Chondrocyte (in vitro differentiated cells): ENCODE data around the gene PSMG2. TPM values are rescaled to one million over a fixed set of nuclear protein-coding genes. Genes with fewer than 3 reads are reported as not detected.

Source experiments
- DNase-seq: peaks from one replicate; pipeline ENCODE4 v3.0.0; 2021; ENCODE audit warnings: mixed read lengths, low spot score
- H3K27ac Mint-ChIP-seq: one replicate; pipeline ENCODE4 v1.8.0; 2021; ENCODE audit warnings: mild to moderate bottlenecking, moderate library complexity, mixed read lengths; ENCODE audit not compliant: unreplicated experiment
- H3K27me3 Mint-ChIP-seq: 2 replicates; pipeline ENCODE4 v1.8.0; 2021; ENCODE audit warnings: low read depth, mixed read lengths
- H3K36me3 Mint-ChIP-seq: 2 replicates; pipeline ENCODE4 v1.8.0; 2021; ENCODE audit warnings: low read depth, mixed read lengths
- H3K4me1 Mint-ChIP-seq: 2 replicates; pipeline ENCODE4 v1.8.0; 2021; ENCODE audit warnings: low read depth, mild to moderate bottlenecking, mixed read lengths
- H3K4me3 Mint-ChIP-seq: one replicate; pipeline ENCODE4 v1.8.0; 2021; ENCODE audit warnings: mild to moderate bottlenecking, moderate library complexity, mixed read lengths; ENCODE audit not compliant: unreplicated experiment
- H3K9me3 Mint-ChIP-seq: 2 replicates; pipeline ENCODE4 v1.8.0; 2021; ENCODE audit warnings: low read depth, mixed read lengths
- CTCF ChIP-seq: fragments of 200-600 bp; sonication (generic); IDR thresholded peaks from 2 replicates; pipeline ENCODE4 v1.5.0; 2021; ENCODE audit warnings: antibody characterized with exemption, mild to moderate bottlenecking, moderate library complexity
- total RNA-seq: library from RNA; stranded (reverse); gene quantifications from 3 replicates; pipeline ENCODE4 v1.2.1, GENCODE V29; 2021

PSMG2 gene
- total RNA-seq, 1 donor from 2014 or later = 44.4 TPM

DNA sequence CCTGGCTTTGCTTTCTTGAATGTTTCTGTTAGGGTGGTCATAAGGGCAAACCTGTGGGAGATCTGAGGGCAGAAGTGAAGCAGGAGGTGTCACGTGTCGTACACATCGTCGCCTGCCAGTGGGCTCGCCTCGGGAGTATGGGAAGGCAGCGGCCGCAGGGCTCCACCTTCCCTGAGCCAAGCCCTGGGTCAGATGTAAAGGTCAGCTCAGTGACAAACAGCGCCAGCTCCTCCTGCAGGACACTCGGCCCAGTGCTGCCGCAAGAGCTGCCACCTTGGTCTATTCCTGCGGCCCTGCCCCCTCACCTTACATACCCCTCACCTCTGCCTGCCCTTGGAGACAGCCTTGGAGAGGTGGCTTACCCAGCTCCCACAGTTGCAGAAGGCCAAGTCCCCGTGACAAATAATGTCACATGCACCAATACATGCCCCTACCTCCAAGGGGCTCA lies 64.2 kb downstream of the PSMG2 start:
- no peaks in the 10 kb centered on the region for H3K9me3 Mint-ChIP-seq
- H3K27ac Mint-ChIP-seq = no peak overlapping the region
- TF ChIP-seq CTCF = peak; percentile 14

DNA sequence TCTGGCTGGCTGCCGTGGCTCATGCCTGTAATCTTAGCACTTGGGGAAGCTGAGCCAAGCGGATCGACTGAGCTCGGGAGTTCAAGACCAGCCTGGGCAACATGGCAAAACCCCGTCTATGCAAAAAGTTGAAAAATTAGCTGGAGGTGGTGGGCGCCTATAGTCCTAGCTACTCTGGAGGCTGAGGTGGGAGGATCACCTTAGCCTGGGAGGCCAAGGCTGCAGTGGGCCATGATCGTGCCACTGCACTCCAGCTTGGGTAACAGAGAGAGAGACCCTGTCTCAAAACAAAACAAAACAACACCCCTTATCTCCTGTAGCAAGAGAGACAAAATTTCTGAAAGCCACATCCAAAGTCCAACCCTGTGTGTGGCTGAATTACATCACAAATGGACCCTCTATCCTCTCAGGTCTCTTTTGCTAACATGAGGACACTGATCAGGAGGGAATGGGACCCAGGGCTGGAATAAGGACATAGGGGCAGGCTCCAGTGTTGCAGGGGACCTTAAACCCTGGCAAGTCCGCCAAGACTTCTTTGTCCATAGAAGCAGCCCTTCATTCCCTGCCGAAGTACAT lies 64.8 kb downstream of the PSMG2 start:
- no peaks in the 10 kb centered on the region for H3K4me1 Mint-ChIP-seq

More for the DNA sequence above, 64.2 kb downstream of the PSMG2 start:
- Mint-ChIP-seq H3K27me3 (no peaks in the 10 kb centered on the region), H3K36me3 (no peaks in the 10 kb centered on the region), H3K4me1 (no peaks in the 10 kb centered on the region), H3K4me3 (no peak overlapping the region)
- DNase-seq = no peak

DNA sequence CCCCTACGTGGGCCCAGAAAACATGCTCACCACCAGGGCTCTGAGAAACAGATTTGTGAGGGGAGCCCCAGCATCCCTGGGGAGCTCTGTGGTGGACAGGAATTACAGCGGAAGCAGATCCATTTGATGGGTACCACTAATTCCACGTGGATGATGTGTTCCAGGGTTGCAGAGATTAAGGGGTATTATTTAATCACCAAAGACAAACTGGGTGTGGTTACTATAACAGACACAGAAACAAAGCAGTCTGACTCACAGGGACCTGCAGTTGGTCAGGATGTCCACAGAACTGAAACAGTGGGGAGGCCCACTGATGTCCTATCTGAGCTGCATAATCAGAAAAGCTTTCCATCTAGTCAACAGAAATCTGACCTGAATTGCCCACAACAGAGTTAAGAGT lies 65.8 kb downstream of the PSMG2 start:
- no peak overlapping the region for H3K27ac Mint-ChIP-seq
- H3K36me3 Mint-ChIP-seq = no peaks in the 10 kb centered on the region
- H3K27me3 Mint-ChIP-seq = no peaks in the 10 kb centered on the region
- DNase-seq = no peak
- no peak for TF ChIP-seq CTCF
- no peaks in the 10 kb centered on the region for H3K9me3 Mint-ChIP-seq
- H3K4me3 Mint-ChIP-seq = no peak overlapping the region
- H3K4me1 Mint-ChIP-seq = no peaks in the 10 kb centered on the region

More for the DNA sequence above, 64.8 kb downstream of the PSMG2 start:
- no peak for DNase-seq
- Mint-ChIP-seq H3K27me3 (no peaks in the 10 kb centered on the region), H3K36me3 (no peaks in the 10 kb centered on the region), H3K4me3 (no peak overlapping the region), H3K27ac (no peak overlapping the region), H3K9me3 (no peaks in the 10 kb centered on the region)
- no peak for TF ChIP-seq CTCF

DNA sequence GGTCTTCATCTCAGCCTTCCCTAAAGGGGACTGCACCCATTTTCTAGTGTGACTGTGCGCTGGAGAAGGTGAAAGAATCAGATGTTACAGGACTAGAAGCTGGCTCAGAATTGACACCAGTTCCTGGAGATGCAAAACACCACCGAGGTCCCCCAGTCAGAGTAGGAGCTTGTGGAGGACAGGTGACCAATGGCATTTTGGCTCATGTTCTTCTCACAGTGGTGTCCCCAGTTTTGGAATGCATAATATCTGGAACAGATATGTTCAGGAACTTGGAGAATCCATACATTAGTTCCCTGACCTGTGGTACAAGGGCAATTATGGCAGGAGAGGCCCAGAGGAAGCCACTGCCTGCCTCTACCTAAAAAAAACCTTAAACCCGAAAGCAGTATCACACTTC lies 66.3 kb downstream of the PSMG2 start:
- TF ChIP-seq CTCF = no peak
- Mint-ChIP-seq H3K9me3 (no peaks in the 10 kb centered on the region), H3K36me3 (no peaks in the 10 kb centered on the region), H3K27ac (no peak overlapping the region), H3K4me1 (no peaks in the 10 kb centered on the region), H3K4me3 (no peak overlapping the region), H3K27me3 (no peaks in the 10 kb centered on the region)
- no peak for DNase-seq

GRCh38 chr18:12769644-12770440 lies 67.0 kb downstream of the PSMG2 start:
- Mint-ChIP-seq H3K4me1 (no peaks in the 10 kb centered on the region), H3K4me3 (no peak overlapping the region), H3K27ac (peak overlapping the region; percentile 23), H3K36me3 (no peaks in the 10 kb centered on the region), H3K9me3 (no peaks in the 10 kb centered on the region), H3K27me3 (no peaks in the 10 kb centered on the region)
- no peak for DNase-seq
- TF ChIP-seq CTCF = no peak
